Stomach smooth muscle (tissue), 2 donors: ENCODE results near the gene GBP4.

Experiments used
- H3K27ac ChIP-seq: one replicate; pipeline ENCODE4 v1.7.0; 2013; ENCODE audit warnings: mild to moderate bottlenecking, low read length, inconsistent platforms
- H3K27me3 ChIP-seq, 2 donors: one replicate each; pipeline ENCODE4 v1.7.0; 2013; ENCODE audit warnings: low read length in 2 of 2; ENCODE audit not compliant: insufficient read depth in 2 of 2, control insufficient read depth in 1 of 2
- H3K36me3 ChIP-seq, 2 donors: one replicate each; pipeline ENCODE4 v1.7.0; 2013; ENCODE audit warnings: low read length in 2 of 2; ENCODE audit not compliant: control insufficient read depth in 2 of 2, insufficient read depth in 2 of 2
- H3K4me1 ChIP-seq: one replicate; pipeline ENCODE4 v1.7.0; 2013; ENCODE audit warnings: low read length; ENCODE audit not compliant: control insufficient read depth, insufficient read depth
- H3K4me3 ChIP-seq, 2 donors: one replicate each; pipeline ENCODE4 v1.7.0; 2013; ENCODE audit warnings: low read length in 2 of 2
- H3K9ac ChIP-seq, 2 donors: one replicate each; pipeline ENCODE4 v1.7.0; 2013; ENCODE audit warnings: low read length in 2 of 2, mild to moderate bottlenecking in 1 of 2
- H3K9me3 ChIP-seq, 2 donors: one replicate each; pipeline ENCODE4 v1.7.0; 2013; ENCODE audit warnings: low read length in 2 of 2; ENCODE audit not compliant: control insufficient read depth in 2 of 2
- donor health status: healthy.
- donor health status: Pancreatic carcinoma.

The GBP4 gene

GRCh38 chr1:89199525-89200031, 836 bp upstream of the GBP4 start:
- Histone ChIP-seq H3K27ac (no peak overlapping the region), H3K9me3 (no peaks in the 10 kb centered on the region), H3K4me3 (peak overlapping the region in 1 of 2 donors; percentile 78), H3K9ac (no peak overlapping the region), H3K27me3 (peaks cover 0 to 3% of the 10 kb centered on the region in 2 donors), H3K4me1 (no peaks in the 10 kb centered on the region), H3K36me3 (no peaks in the 10 kb centered on the region)

- Histone ChIP-seq H3K9ac (peak overlapping the region; percentile 59 to 65), H3K36me3 (no peaks in the 10 kb centered on the region), H3K9me3 (no peaks in the 10 kb centered on the region), H3K4me3 (peak overlapping the region; percentile 78 to 86), H3K27ac (peak overlapping the region; percentile 1), H3K4me1 (no peaks in the 10 kb centered on the region), H3K27me3 (peaks cover 0 to 3% of the 10 kb centered on the region in 2 donors)
Observed at GRCh38 chr1:89198081-89198480, 661 bp downstream of the GBP4 start.

DNA sequence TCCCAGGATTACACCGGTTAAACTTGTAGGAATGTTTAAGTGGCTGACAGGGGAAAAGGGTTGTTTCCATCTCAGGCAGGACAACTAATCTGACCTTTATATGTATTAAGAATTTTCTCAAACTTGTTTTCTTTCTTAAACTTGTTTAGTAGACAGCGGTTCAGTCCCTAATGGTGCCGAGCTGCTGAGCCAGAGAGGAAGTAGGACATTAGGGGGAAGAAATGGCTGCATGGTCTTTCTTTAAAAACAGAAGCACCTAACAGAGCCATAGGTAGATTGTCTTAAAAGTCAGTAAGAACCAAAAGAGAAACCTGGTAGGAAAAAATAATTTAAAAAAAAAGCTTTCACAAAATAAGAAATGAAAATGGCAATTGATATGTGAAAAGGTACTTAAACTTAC, 3.3 kb downstream of the GBP4 start:
- Histone ChIP-seq H3K9ac (no peak overlapping the region), H3K36me3 (peaks cover 0 to 3% of the 10 kb centered on the region in 2 donors), H3K4me1 (no peaks in the 10 kb centered on the region), H3K4me3 (no peak overlapping the region), H3K27me3 (peaks cover 0 to 3% of the 10 kb centered on the region in 2 donors), H3K27ac (no peak overlapping the region), H3K9me3 (no peaks in the 10 kb centered on the region)

DNA sequence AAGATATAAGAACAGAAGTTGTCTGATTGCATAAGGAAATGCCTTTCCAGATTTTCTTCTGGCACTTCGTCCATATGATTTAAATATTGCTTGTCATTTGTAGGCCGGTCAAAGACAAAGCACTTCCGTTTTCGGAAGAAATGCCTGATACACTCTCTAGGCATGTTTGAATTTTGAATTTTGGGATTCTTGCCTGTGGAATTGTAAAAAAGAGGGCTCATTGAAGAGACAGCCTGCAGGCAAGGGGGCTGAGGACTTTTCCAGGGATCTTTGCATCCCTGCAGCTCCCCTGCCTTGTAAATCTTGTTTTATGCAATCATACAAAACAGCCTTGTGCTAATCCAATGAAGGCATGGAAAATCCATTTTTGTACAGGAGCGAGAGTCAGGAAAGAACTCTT, 7.4 kb downstream of the GBP4 start:
- no peaks in the 10 kb centered on the region for H3K4me1 ChIP-seq
- H3K27ac ChIP-seq, result no peak overlapping the region
- H3K27me3 ChIP-seq, result no peaks in the 10 kb centered on the region
- no peak overlapping the region for H3K4me3 ChIP-seq
- no peaks in the 10 kb centered on the region for H3K9me3 ChIP-seq
- H3K36me3 ChIP-seq, result peaks cover 0 to 3% of the 10 kb centered on the region in 2 donors
- H3K9ac ChIP-seq, result no peak overlapping the region

DNA sequence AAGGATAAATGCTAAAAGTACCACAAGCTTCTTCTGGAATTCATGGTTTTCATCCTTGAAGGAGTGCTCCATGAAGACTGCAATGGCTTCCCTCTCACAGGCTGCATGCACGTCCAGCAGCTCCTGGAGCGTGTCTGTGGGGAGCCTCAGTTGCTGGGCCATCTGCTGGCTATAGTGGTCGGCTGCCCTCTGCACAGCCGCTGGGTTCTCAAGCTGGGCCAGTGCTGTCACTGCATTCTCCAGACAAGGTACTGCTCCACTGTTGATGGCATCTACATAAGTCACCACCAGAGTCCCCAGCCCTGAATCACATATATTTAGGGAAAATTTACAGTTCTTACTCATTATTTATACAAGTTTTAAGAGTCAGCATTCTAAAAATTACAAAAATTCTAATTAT, 8.7 kb downstream of the GBP4 start:
- H3K27ac ChIP-seq, result no peak overlapping the region
- H3K9ac ChIP-seq, result no peak overlapping the region
- H3K27me3 ChIP-seq, result no peaks in the 10 kb centered on the region
- no peak overlapping the region for H3K4me3 ChIP-seq
- H3K36me3 ChIP-seq, result peaks cover 0 to 3% of the 10 kb centered on the region in 2 donors
- H3K4me1 ChIP-seq, result no peaks in the 10 kb centered on the region
- no peaks in the 10 kb centered on the region for H3K9me3 ChIP-seq

DNA sequence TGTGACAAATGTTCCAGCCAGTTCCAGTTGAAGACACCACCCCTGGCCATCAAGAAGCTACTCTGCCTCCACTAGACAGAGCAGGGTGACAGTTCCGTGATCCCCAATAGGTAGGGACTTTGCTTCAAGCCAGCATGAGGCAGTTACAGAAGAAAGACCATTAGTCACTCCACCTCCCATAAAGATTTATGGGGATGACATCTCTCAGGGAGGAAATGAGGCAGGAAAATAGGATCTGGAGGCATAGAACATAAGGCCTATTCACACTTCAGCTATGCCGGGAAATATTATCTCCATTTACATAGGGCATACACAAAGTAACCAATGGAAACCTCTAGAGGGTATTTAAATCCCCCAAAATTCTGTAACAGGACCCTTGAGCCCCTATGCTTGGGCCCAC, 19.4 kb downstream of the GBP4 start:
- no peaks in the 10 kb centered on the region for H3K27me3 ChIP-seq
- H3K27ac ChIP-seq, result no peak overlapping the region
- no peak overlapping the region for H3K9ac ChIP-seq
- H3K4me3 ChIP-seq, result no peak overlapping the region
- no peaks in the 10 kb centered on the region for H3K4me1 ChIP-seq
- no peaks in the 10 kb centered on the region for H3K36me3 ChIP-seq
- peaks cover 0 to 4% of the 10 kb centered on the region in 2 donors for H3K9me3 ChIP-seq

- no peaks in the 10 kb centered on the region for H3K36me3 ChIP-seq
- no peaks in the 10 kb centered on the region for H3K27me3 ChIP-seq
- no peak overlapping the region for H3K4me3 ChIP-seq
- H3K4me1 ChIP-seq, result no peaks in the 10 kb centered on the region
- no peak overlapping the region for H3K9ac ChIP-seq
- H3K9me3 ChIP-seq, result no peaks in the 10 kb centered on the region
- H3K27ac ChIP-seq, result no peak overlapping the region
Observed at GRCh38 chr1:89176971-89177370, 21.8 kb downstream of the GBP4 start.

- H3K9ac ChIP-seq, result no peak within 1 kb of the TSS
- H3K36me3 ChIP-seq, result no peaks in the 10 kb centered on the region
- H3K4me3 ChIP-seq, result no peak within 1 kb of the TSS
- H3K27me3 ChIP-seq, result no peaks in the 10 kb centered on the region
- H3K27ac ChIP-seq, result no peak within 1 kb of the TSS
- no peaks in the 10 kb centered on the region for H3K4me1 ChIP-seq
- no peaks in the 10 kb centered on the region for H3K9me3 ChIP-seq
Observed at GRCh38 chr1:89175601-89176256, 23.0 kb downstream of the GBP4 start, which contains the start of gene GBP7. Gene GBP7, minus strand, starts transcription at chr1:89176003. Its CDS starts 4,068 bp downstream, at chr1:89171935.

DNA sequence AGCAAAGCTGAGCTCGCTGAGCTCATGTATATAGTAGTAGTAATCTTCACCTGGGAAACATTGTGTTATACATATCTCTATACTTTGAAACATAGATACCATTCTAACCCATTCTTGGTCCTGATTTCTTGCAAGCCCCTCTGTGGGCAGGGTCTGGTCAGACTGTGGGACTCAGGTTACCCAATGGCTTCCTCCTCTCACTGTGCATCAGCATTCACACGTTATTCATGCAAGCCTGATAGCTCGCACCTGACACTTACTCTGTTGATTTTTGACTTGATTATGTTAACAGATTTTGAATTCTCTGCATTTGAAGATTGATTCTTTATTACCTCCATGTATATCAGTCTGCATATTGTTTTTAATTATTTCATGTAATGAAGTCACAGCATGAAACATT, 24.3 kb downstream of the GBP4 start:
- Histone ChIP-seq H3K9ac (no peak overlapping the region), H3K27ac (no peak overlapping the region), H3K27me3 (no peaks in the 10 kb centered on the region), H3K36me3 (no peaks in the 10 kb centered on the region), H3K4me3 (no peak overlapping the region), H3K4me1 (no peaks in the 10 kb centered on the region), H3K9me3 (no peaks in the 10 kb centered on the region)

DNA sequence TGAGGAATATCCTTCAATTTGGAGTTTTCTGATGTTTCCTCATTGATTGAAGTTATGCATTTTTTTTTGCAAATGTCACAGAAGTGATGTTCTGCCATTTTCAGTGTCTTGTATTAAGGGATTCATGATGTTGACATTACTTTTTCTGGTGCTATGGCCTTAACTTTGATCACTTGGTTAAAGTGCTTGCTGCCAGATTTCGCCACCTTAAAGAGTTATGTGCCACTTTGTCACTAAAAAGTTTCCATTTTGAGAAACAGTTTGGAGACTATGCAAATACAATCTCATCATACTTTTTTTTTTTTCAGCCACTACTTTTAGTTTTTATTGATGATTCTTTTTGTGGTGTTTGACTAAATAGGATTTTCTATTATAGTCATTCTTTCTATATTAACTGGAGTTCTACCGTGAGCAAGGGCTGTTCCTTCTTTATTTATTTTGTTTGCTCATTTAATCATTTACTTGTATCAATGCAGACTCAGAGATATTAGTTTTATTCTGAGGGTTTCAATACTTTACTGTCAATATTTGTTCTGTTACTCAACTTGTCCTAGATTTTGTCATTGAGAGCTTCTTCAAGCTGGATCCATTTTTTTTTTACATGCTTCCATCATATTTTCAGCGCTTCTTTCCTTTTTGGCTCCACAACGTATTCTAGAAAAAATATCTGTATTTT, 26.1 kb downstream of the GBP4 start:
- Histone ChIP-seq H3K27me3 (no peaks in the 10 kb centered on the region), H3K4me3 (no peak overlapping the region), H3K4me1 (no peaks in the 10 kb centered on the region), H3K27ac (no peak overlapping the region), H3K36me3 (no peaks in the 10 kb centered on the region), H3K9ac (no peak overlapping the region), H3K9me3 (no peaks in the 10 kb centered on the region)

GRCh38 chr1:89171067-89171438, 27.7 kb downstream of the GBP4 start:
- no peaks in the 10 kb centered on the region for H3K4me1 ChIP-seq
- no peaks in the 10 kb centered on the region for H3K27me3 ChIP-seq
- H3K36me3 ChIP-seq, result no peaks in the 10 kb centered on the region
- no peak overlapping the region for H3K27ac ChIP-seq
- no peak overlapping the region for H3K9ac ChIP-seq
- no peaks in the 10 kb centered on the region for H3K9me3 ChIP-seq
- H3K4me3 ChIP-seq, result no peak overlapping the region
